T-helper 2 cell (primary cell): Measurements from ENCODE around the gene TCF4.

Experiments used
- DNase-seq, 5 experiments: peaks; one replicate each; pipeline versions ENCODE4 v3.0.0 to v3.0.0-alpha.2; 2012 to 2022

Gene TCF4

GRCh38 chr18:55585065-55585919, 2.7 kb downstream of the TCF4 start:
- DNase-seq = no peak

GRCh38 chr18:55584201-55584600, 3.8 kb downstream of the TCF4 start:
- no peak for DNase-seq

DNA sequence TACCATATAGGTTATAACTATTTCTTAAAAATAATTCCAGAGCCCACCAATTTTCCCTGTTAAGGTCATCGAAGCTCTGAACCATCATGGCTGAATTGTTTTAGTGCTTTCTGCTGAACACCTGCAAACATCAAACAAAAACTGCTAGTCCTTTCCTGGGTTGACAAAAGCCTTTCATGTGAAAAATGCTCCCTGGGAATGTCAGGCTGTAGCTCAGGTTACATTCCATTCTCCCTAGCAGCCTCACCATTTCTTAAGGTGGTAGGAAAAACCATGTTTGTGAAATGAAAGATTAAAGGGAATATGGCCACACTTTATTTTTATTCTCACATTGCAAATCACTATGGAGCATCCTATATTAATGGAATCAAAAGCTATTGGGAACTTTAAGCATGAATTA, 5.7 kb downstream of the TCF4 start:
- no peak for DNase-seq

- no peak for DNase-seq
Measured at GRCh38 chr18:55579501-55580270, 8.3 kb downstream of the TCF4 start.

GRCh38 chr18:55577812-55578539, 10.0 kb downstream of the TCF4 start:
- DNase-seq = no peak

- DNase-seq = no peak
Measured at GRCh38 chr18:55576001-55576400, 12.0 kb downstream of the TCF4 start.

GRCh38 chr18:55575066-55575465, 12.9 kb downstream of the TCF4 start:
- no peak for DNase-seq

DNA sequence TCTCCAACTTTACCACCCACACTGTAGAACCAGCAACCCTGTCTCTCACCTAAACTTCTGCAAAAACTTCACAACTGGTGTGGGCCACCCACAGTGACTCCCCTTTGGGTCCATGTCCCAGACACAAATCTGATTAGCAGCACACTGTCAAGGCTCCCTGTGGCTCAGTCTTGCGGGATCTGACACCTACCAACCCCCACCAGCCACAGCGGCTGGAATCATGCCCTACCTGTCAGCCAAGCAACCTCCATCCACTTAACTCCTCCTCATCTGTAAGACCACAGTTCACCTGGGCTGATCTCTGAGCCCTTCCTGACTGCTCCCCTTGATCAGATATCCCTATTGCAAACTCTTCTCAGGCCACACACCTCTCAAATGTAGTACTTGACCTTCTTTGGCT, 14.6 kb downstream of the TCF4 start:
- no peak for DNase-seq

GRCh38 chr18:55570966-55571365, 17.0 kb downstream of the TCF4 start:
- DNase-seq = no peak

DNA sequence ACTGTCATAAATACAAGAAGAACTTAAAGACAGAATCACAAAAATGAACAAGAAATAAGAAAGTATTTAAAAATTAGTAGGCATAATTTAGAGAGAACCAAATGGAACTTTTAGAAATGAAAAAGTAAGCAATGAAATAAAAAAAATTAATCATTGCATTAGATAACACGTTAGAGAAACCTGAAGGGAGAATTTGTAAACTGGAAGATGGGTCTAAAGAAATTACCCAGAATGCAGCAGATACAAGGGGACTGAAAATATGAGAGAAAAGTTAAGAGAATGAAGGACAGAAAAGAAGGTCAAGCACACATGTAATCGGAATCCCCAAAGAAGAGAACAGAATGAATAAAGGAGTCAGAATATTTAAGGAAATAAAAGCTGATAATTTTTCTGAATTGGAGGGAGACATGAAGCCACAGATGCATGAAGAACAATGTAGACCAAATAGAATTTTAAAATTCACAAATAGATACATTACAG, 21.5 kb downstream of the TCF4 start:
- DNase-seq = no peak

GRCh38 chr18:55559739-55560138, 28.3 kb downstream of the TCF4 start:
- DNase-seq = no peak

- DNase-seq = no peak
Measured at GRCh38 chr18:55557211-55557610, 30.8 kb downstream of the TCF4 start.

DNA sequence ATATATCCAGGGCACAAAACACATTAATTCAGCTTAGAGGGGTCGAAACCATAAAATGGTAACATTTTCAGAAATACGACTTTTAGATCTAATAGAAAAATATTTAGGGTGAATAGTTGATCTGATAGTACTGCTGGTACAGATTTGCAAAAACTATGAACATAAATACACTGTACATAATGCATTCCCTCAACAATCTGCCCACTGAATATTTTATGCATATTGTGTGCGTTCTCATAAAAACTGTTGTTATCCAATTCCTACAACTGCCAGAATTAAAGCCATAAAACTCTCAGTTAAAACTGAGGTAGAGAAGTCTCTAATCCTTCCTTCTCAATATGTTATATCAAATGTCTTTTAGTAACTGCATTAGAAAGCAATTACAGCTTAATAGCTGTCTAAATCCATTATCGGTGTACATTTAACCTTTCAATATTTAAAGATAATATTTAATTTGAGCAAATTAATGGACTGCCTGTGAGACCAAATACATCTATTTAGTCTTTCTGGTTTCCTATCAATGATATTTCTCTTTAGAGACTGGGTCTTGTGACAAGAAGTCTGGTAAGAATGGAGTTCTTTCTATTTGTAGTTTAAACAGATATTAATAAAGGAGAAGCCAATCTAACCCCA, 32.5 kb downstream of the TCF4 start:
- DNase-seq = no peak

- no peak for DNase-seq
Measured at GRCh38 chr18:55552526-55553189, 35.3 kb downstream of the TCF4 start.

- DNase-seq = no peak
Measured at GRCh38 chr18:55551227-55551626, 36.8 kb downstream of the TCF4 start.

DNA sequence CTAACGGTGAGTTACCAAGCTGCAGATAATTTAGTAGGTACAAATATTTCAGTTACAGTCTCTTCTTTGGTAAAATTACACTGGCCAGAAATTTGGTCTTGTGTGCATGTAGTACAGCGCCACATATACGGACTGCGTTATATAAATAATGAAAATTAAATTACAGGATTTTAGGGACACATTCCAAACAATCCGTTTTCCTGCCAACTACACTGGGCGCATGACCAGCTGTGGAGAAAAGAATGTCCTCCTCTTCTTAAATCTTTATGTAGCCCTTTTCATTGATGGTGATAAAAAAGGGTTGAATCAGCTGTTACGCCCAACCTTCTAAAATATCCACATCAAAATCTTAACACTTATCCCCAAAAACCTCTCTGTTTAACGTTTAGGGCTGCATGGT, 37.5 kb downstream of the TCF4 start:
- DNase-seq = no peak

- DNase-seq = no peak
Measured at GRCh38 chr18:55549474-55550104, 38.4 kb downstream of the TCF4 start.

- no peak for DNase-seq
Measured at GRCh38 chr18:55547705-55548056, 40.3 kb downstream of the TCF4 start.

DNA sequence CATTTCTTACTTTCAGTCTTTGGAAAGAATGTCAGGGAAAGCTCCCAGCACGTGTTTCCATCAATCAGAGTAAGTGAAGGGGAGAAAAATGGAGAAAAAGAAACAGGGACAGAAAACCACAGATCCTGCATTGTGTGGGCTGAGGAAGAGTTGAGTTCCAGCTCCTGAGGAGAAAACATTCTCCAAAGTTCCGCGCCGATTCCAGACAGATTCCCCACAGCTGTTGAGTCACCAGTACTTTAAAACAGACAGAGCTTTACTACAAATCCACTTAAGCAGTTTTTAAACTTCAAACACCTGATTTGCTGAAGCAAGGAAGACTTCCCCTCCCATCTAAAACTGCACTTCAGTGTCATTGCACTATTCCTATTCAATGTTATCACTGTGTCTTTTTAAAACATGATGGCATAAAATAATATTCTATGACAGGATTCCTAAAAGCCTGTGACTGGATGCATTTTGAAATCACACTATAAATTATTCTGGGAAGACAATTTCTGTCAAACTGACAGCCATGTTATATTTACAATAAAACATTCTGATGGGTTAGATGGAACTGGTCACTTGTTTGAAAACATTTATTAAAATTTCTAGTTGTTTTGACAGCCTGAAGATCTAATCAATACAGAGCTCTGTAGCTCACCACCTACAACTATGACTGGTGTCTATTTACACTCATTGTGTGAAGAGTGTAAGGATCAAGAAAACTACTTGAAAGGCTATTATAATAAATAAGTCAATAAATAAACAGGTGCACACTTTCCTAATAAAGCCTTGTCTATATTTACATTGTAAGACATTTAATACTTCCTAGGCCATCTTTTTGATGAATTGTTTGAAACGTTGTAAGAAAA, 40.9 kb downstream of the TCF4 start:
- no peak for DNase-seq

DNA sequence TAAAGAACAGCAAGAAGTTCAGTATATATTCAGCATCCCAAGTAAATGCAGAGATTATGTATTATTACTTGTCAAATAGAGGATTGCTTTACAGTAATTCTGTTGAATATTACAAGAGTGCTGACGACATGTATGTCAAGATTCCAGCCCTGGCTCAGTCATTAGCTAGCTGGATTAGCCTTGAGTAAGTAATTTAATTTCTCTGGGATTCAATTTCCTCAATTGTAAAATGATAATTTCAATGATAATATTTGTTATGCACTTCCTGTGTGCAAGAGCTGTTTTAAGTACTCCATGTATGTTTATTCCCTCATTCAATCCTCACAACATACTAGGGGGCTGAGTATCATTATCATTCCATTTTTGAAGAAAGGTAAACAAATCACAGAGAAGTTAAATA, 44.0 kb downstream of the TCF4 start:
- DNase-seq = no peak
